GM18873 (cell line): ENCODE results near the gene SPRED1.
"Not testable (repeated sequence)": the region's sequence is repeated elsewhere in the genome, so short reads cannot be mapped to it uniquely, and the experiment has no call there.

Source experiments
- ATAC-seq: cut with Tn5 transposase; IDR thresholded peaks from one replicate; pipeline ENCODE4 v1.9.1; 2021; ENCODE audit warnings: mild to moderate bottlenecking, moderate library complexity, moderate number of reproducible peaks; ENCODE audit not compliant: unreplicated experiment, low FRiP score

Gene SPRED1

GRCh38 chr15:38229705-38230310, 22.8 kb upstream of the SPRED1 start:
- ATAC-seq = no peak

- no peak for ATAC-seq
Measured at GRCh38 chr15:38231436-38231835, 21.2 kb upstream of the SPRED1 start.

GRCh38 chr15:38237021-38237420, 15.6 kb upstream of the SPRED1 start:
- ATAC-seq = not testable (repeated sequence)

- ATAC-seq = no peak
Measured at GRCh38 chr15:38238311-38238710, 14.3 kb upstream of the SPRED1 start.

GRCh38 chr15:38242055-38242454, 10.6 kb upstream of the SPRED1 start:
- ATAC-seq = peak; percentile 77

- ATAC-seq = no peak
Measured at GRCh38 chr15:38243278-38244055, 9.2 kb upstream of the SPRED1 start.

- ATAC-seq = no peak
Measured at GRCh38 chr15:38247336-38247735, 5.3 kb upstream of the SPRED1 start.

GRCh38 chr15:38253351-38253781, 730 bp downstream of the SPRED1 start:
- ATAC-seq = no peak

- ATAC-seq = peak; percentile 48
Measured at GRCh38 chr15:38254051-38254883, 1.6 kb downstream of the SPRED1 start.

- ATAC-seq = no peak
Measured at GRCh38 chr15:38255690-38256089, 3.1 kb downstream of the SPRED1 start.

GRCh38 chr15:38257676-38258075, 5.0 kb downstream of the SPRED1 start:
- ATAC-seq = no peak

- ATAC-seq = no peak
Measured at GRCh38 chr15:38259134-38259533, 6.5 kb downstream of the SPRED1 start.

GRCh38 chr15:38260077-38260476, 7.4 kb downstream of the SPRED1 start:
- ATAC-seq = no peak

GRCh38 chr15:38263251-38263650, 10.6 kb downstream of the SPRED1 start:
- no peak for ATAC-seq

GRCh38 chr15:38263996-38264395, 11.4 kb downstream of the SPRED1 start:
- no peak for ATAC-seq

- ATAC-seq = no peak
Measured at GRCh38 chr15:38266247-38266986, 13.8 kb downstream of the SPRED1 start.

GRCh38 chr15:38267421-38268022, 14.9 kb downstream of the SPRED1 start:
- ATAC-seq = no peak

- ATAC-seq = no peak
Measured at GRCh38 chr15:38271144-38271543, 18.5 kb downstream of the SPRED1 start.

GRCh38 chr15:38271895-38272294, 19.3 kb downstream of the SPRED1 start:
- no peak for ATAC-seq

GRCh38 chr15:38272431-38272830, 19.8 kb downstream of the SPRED1 start:
- ATAC-seq = not testable (repeated sequence)
